ENCODE measurements around the gene FUS.

GRCh38 chr16:31190818-31191444 is 11.0 kb downstream of the FUS start:
- TF ChIP-seq CTCF (IDR thresholded peaks at IDR 0.05) (no peak), POLR2A (IDR thresholded peaks at IDR 0.05) (no peak)

Measured in tibial nerve (tissue), 3 donors.